MCF 10A (cell line): ENCODE measurements around the gene CCDC81. TPM values are rescaled to one million over a fixed set of nuclear protein-coding genes. Genes with fewer than 3 reads are reported as not detected.

ENCODE experiments used
- BruUV-seq: library from RNA; stranded (reverse); fragments of 400-500 nt; replicated peaks from 2 replicates; lab custom pipeline; 2021; lab: Mats Ljungman, UMichigan
- CTCF ChIA-PET: fragments of 300-600 bp; sonication (Branson Sonifier 250); formaldehyde crosslinking; extraction: SDS; loops from one replicate; lab custom pipeline; 2021; ENCODE audit warnings: antibody characterized with exemption, inconsistent platforms; lab: Yijun Ruan, JAX
- POLR2A ChIA-PET: fragments of 300-600, 350-650 bp; sonication (Branson Sonifier 250); formaldehyde crosslinking; extraction: SDS; loops from one replicate; lab custom pipeline; 2020; ENCODE audit warnings: antibody characterized with exemption, inconsistent platforms; lab: Yijun Ruan, JAX
- DNase-seq: peaks from one replicate; pipeline ENCODE4 v3.0.0-alpha.2; 2018; ENCODE audit not compliant: unreplicated experiment
- H3K27ac Mint-ChIP-seq: one replicate; pipeline ENCODE4 v1.8.0; 2022; ENCODE audit warnings: mild to moderate bottlenecking, low read depth, mixed read lengths; ENCODE audit not compliant: unreplicated experiment
- H3K27me3 Mint-ChIP-seq: one replicate; pipeline ENCODE4 v1.8.0; 2022; ENCODE audit warnings: mixed read lengths; ENCODE audit not compliant: insufficient read depth, unreplicated experiment
- H3K36me3 Mint-ChIP-seq: one replicate; pipeline ENCODE4 v1.8.0; 2022; ENCODE audit warnings: mild to moderate bottlenecking, moderate library complexity, mixed read lengths; ENCODE audit not compliant: insufficient read depth, unreplicated experiment
- H3K4me1 Mint-ChIP-seq: one replicate; pipeline ENCODE4 v1.8.0; 2022; ENCODE audit warnings: mixed read lengths; ENCODE audit not compliant: insufficient read depth, unreplicated experiment
- H3K4me3 Mint-ChIP-seq: one replicate; pipeline ENCODE4 v1.8.0; 2022; ENCODE audit warnings: mild to moderate bottlenecking, moderate library complexity, mixed read lengths; ENCODE audit not compliant: unreplicated experiment
- H3K9me3 Mint-ChIP-seq: one replicate; pipeline ENCODE4 v1.8.0; 2022; ENCODE audit warnings: mixed read lengths; ENCODE audit not compliant: unreplicated experiment
- CTCF ChIP-seq: fragments of 200-600 bp; IDR thresholded peaks from one replicate; pipeline ENCODE4 v1.8.0; 2022; ENCODE audit warnings: antibody characterized with exemption, mild to moderate bottlenecking; ENCODE audit not compliant: unreplicated experiment
- intact Hi-C: fragments of 100-400 bp; cut with micrococcal nuclease; formaldehyde crosslinking; loops from 2 replicates; pipeline ENCODE4 v1.14.1; 2022
- total RNA-seq: library from RNA; stranded (reverse); gene quantifications from 2 replicates; pipeline ENCODE4 v1.2.3, GENCODE V29; 2022

The CCDC81 gene
- total RNA-seq, 1 experiment from 2014 or later: 1.7 TPM

- Mint-ChIP-seq H3K27ac (no peak overlapping the region), H3K9me3 (no peaks in the 10 kb centered on the region), H3K4me3 (no peak overlapping the region), H3K4me1 (no peaks in the 10 kb centered on the region), H3K36me3 (no peaks in the 10 kb centered on the region), H3K27me3 (no peaks in the 10 kb centered on the region)
- intact Hi-C loops: no loop called here
- CTCF ChIA-PET: no interaction called here
- POLR2A ChIA-PET: no interaction called here
- no TSS peak for BruUV-seq
- no peak for TF ChIP-seq CTCF
- no peak for DNase-seq
These were observed 15.8 kb downstream of the CCDC81 start for GRCh38 chr11:86390487-86390886.

- intact Hi-C loops: no loop called here
- TF ChIP-seq CTCF: no peak
- Mint-ChIP-seq H3K4me1 (no peaks in the 10 kb centered on the region), H3K36me3 (no peaks in the 10 kb centered on the region), H3K27me3 (no peaks in the 10 kb centered on the region), H3K4me3 (no peak overlapping the region), H3K27ac (no peak overlapping the region), H3K9me3 (no peaks in the 10 kb centered on the region)
- CTCF ChIA-PET: interaction anchor here (0.8 to 1.4 kb wide), 2 partner anchors 34 to 422 kb away, joined by 4 to 7 read pairs; no protein-coding TSS in a partner anchor
- DNase-seq: no peak
- POLR2A ChIA-PET: no interaction called here
- no TSS peak for BruUV-seq
These were observed 20.4 kb downstream of the CCDC81 start for GRCh38 chr11:86395061-86395551.

- POLR2A ChIA-PET: no interaction called here
- Mint-ChIP-seq H3K4me3 (no peak overlapping the region), H3K27me3 (no peaks in the 10 kb centered on the region), H3K36me3 (no peaks in the 10 kb centered on the region), H3K27ac (no peak overlapping the region), H3K9me3 (no peaks in the 10 kb centered on the region), H3K4me1 (no peaks in the 10 kb centered on the region)
- BruUV-seq: no TSS peak
- no peak for TF ChIP-seq CTCF
- no peak for DNase-seq
- CTCF ChIA-PET: interaction anchor here (0.6 kb wide), 1 partner anchor 257 kb away, joined by 3 read pairs; no protein-coding TSS in a partner anchor
- intact Hi-C loops: no loop called here
These were observed 21.7 kb downstream of the CCDC81 start for GRCh38 chr11:86396396-86396795.

- Mint-ChIP-seq H3K27ac (no peak overlapping the region), H3K4me1 (no peaks in the 10 kb centered on the region), H3K4me3 (no peak overlapping the region), H3K9me3 (no peaks in the 10 kb centered on the region), H3K36me3 (no peaks in the 10 kb centered on the region), H3K27me3 (no peaks in the 10 kb centered on the region)
- intact Hi-C loops: no loop called here
- no peak for DNase-seq
- ChIA-PET POLR2A (interaction anchor here (0.7 kb wide), 1 partner anchor 9 kb away, joined by 3 read pairs; no protein-coding TSS in a partner anchor), CTCF (interaction anchor here (0.6 to 2.1 kb wide), 4 partner anchors 36 to 1153 kb away, joined by 3 to 9 read pairs (median 3); no protein-coding TSS in a partner anchor)
- BruUV-seq: no TSS peak
- no peak for TF ChIP-seq CTCF
These were observed 22.7 kb downstream of the CCDC81 start for GRCh38 chr11:86397351-86397750.
